Measurements from ENCODE around the gene CRACR2A.

Gene CRACR2A

DNA sequence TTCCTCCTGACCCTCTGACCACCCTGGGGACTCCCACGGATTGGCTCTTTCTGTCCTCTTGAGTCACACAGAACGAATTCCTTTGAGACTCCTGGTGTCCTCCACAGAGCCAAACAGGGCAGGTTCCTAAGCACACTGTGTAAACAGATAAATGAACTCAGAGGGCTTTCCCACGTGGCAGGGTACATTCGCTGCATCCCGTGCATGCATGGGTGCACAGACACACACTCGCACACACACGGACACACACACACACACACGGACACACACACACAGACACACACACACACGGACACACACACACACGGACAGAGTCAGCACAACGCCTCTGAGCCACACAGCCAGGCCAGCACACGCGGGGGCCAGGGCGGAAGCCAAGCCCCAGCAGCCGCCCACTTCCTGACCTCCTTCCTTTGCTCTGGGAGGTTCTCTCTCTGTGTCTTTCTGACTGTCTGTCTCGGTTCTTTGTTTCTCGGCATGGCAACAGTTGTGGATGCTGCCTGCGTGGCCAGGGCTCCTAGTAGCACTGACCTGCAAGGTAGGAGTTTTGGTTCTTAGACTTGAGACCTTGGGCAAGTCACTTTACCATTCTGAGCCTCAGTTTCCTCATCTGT is 706 bp downstream of the CRACR2A start:
- no peak for DNase-seq

DNA sequence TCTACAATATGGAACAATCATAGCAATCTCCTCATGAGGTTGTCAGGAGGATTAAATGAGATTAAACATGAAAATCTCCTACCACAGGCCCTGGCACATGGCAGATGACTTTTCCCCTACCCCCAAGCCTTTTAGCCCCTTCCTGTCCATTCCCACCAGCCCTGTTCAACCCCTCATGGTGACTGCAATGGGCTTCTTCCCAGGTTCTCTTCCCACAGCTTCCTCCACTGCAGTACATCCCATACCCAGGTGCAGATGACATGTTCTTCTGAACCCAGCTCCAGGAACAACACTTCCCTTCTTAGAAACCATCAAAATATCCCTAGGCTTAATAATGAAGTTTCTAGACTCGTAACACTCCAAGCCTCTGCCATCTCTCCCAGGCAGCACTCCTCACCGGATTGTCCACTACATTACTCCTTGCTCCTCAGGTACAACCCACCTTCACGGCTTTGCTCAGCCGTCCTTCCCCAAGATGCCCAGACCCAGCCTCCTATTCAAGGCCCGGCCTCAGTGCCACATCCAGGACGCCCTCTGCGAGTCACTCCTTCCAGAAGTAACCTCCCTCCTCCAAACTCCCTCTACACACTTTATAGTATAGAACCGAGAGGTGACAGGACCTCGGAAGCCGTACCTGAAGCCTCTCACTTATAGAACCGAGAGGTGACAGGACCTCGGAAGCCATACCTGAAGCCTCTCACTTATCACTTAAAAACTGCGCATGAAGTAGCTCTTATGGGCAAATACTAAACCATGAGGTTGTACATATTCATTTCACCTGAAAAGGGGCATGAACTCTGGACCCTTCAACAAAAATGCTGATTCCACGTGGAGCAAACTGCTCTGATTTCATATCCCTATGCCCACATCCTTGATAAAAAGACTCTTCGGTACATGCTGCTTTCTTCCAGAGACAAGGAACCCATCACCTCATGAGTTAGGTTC is 1.5 kb downstream of the CRACR2A start:
- no peak for DNase-seq

GRCh38 chr12:3750616-3751015 is 2.3 kb downstream of the CRACR2A start:
- no peak for DNase-seq

GRCh38 chr12:3748620-3749019 is 4.3 kb downstream of the CRACR2A start:
- DNase-seq = no peak

GRCh38 chr12:3747976-3748619 is 4.8 kb downstream of the CRACR2A start:
- DNase-seq = no peak

- DNase-seq = no peak
Observed at GRCh38 chr12:3747543-3747942, 5.4 kb downstream of the CRACR2A start.

GRCh38 chr12:3746758-3747157 is 6.2 kb downstream of the CRACR2A start:
- DNase-seq = no peak

DNA sequence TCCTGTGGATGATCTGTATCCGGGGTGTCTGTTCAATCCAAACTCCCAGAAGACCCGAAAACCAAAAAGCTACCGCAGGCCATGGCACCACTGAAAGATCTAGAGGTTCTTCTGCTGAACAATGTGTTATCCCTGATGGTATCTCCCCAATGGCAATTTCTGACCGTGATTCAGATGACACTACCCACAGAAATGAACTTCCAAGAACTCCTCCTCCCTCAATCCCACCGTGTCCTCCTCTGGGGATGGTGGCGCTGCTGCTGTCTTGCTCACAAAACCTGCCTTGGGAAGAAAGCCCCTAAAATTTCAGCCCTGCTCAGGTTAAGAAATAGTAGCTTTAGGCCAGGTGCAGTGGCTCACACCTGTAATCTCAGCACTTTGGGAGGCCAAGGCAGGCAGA is 7.8 kb downstream of the CRACR2A start:
- no peak for DNase-seq

DNA sequence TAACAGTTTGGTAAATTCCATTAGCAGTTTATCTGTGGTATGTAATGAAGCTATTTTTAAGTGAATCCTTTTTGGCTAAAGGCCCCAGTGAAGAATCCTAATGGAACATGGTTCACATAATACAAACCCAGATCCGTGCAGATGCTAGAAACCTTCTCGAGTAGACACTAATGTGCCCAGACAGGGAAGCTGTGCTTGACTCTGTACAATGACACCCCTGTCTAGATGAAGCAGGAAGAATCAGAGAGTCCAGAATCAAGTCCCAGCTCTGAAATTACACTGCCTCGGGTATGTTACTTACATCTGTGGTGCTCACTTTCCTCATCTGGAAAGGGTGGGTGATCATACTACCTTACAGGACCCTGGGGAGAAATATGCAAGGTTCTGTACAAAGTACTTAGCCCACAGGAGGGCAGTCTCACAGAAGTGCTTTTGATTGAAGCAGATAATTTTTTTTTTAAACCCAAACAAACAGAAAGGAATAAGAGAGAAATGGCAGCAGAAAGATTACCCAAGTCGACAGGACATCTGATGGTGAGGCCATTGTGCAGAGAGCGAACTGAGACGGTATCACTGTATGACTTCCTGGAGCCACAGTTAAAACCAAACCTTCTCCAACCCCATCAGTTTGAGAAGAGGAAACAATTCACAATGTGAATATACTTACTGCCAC is 8.5 kb downstream of the CRACR2A start:
- no peak for DNase-seq

DNA sequence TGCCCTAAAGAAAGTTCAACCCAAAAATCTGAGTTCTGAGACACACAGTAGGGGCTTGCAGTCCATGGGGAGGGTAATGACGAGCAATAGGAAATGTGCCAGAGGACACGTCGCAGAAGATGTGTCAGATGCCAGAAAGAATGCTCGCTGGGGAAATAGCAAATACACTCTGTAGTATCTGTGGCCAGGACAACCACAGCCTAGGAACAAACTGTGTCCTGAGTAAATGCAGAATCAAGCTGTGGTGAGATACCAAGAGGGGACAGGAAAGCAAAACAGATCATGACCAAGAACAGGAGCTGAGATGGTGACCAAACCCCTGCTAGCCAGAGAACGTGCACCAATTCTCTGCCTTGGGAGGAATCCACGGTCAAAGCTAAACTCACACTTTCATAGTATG is 9.1 kb downstream of the CRACR2A start:
- no peak for DNase-seq

DNA sequence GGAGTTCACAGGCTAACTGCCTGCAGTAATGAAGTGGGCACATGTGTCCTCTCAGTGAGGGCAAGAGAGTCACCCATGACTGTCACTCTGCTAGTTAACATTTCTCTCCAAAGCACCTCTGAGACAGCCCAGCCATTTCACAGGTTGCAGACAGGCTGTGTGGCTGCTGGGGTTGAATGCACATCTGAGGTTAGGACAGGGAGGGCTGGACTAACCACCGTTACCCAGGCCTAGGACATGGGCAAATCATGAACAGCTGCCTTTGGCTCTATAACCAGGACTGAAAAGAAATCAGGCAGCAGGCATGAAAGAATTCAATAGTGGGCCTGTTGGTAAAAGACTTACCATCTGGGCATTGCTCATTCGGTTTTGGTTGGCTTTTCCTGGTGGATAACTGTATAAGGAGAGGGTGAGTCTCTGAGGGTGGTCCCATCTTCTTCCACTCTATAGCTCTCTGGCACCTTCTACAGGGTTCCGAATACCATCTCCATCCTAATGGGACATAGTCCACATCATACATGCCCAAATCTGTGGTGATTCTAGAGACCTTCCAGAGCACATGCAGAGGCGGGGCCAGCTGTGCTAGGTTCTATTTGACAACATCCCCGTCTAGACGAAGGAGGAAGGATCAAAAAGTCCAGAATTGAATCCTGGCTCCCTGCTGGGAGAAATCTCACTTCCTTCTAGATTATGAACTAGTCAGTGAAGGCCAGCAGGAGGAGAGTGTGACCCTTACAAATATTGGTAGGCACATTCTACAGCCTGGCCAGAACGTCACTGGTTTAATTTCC is 10.8 kb downstream of the CRACR2A start:
- DNase-seq = no peak

DNA sequence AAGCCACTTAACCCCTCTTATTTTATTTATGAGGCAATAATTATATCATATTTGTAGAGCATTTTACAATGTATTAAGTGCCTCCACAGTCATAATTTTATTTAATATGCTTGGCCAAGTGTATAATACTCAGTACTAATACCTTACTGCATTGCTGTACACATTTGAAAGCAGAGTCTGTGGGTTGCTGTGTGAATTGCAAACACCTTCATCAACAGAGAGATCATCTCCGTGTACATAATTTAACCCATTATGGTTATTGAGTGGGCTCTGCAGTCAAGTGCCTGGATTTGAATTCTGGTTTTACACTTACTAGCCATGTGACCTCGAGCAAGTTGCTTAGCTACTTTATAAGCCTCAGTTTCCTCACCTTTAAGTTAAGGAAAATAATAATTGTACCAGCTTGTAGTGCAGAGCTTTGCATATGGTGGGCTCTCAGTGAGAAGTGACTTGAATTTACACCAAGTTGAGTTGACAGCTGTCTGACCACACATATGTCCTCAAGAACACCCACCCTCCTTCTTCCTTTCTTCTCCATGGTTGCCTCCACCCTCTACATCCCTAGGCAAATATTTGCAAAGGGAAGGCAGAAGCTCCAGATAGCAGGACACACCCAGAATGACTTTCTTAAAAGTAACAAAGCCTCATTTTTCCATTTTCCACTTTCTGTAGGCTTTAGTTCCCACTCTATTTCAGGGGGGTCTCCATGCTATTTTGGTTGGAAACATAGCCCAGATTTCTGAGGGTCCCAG is 12.3 kb downstream of the CRACR2A start:
- DNase-seq = no peak

- DNase-seq = no peak
Observed at GRCh38 chr12:3735432-3735831, 17.5 kb downstream of the CRACR2A start.

DNA sequence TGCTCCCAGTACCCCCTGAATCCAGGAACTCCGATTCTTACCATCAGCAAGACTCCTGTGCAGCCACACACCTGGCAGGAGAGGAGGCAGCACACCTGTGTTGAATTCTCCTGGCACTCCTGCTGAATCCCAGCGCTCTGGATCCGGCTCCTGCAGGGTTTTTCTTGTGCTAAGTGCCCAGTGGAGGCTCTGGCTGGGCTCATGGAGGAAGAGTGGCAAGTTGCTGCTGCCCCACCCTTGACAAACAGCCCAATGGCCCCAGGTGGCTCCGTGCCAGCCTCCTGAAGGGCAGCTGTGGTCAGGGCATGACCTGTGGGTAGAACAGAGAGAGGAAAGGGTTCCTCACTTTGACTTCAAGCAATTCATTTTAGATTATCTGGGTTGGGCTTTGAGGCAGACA is 20.0 kb downstream of the CRACR2A start:
- no peak for DNase-seq

- no peak for DNase-seq
Observed at GRCh38 chr12:3730111-3730510, 22.8 kb downstream of the CRACR2A start.

GRCh38 chr12:3728686-3729085 is 24.2 kb downstream of the CRACR2A start:
- no peak for DNase-seq

- DNase-seq = no peak
Observed at GRCh38 chr12:3727877-3728632, 24.9 kb downstream of the CRACR2A start.

GRCh38 chr12:3727354-3727753 is 25.6 kb downstream of the CRACR2A start:
- no peak for DNase-seq

DNA sequence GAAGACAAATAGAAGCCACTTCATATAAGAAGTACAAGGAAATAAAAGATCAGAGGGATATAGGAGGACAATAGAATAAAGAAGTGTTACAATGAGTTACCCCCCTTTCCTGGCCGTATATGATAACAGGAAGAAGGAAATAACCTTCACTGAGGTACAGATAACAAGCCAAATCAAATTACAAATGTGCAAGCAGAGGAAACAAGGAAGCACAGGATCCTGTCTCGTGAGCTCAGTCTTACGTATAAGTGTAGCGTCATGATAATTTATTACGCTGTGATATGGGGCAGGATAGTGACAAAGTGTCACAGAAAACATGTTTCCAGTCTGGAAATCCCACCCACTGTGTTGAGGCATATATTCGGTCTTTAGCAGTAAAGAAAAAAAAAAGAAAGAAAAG is 26.5 kb downstream of the CRACR2A start:
- DNase-seq = no peak

- DNase-seq = no peak
Observed at GRCh38 chr12:3725388-3726115, 27.4 kb downstream of the CRACR2A start.

Measured in NCI-H510A (cell line).